Keratinocyte (primary cell): ENCODE measurements around the gene CTR9. TPM values are rescaled to one million over a fixed set of nuclear protein-coding genes. Genes with fewer than 3 reads are reported as not detected.

ENCODE experiments used
- DNase-seq: peaks from one replicate; pipeline ENCODE4 v3.0.0-alpha.2; 2011; ENCODE audit warnings: low read depth, missing footprints, low spot score
- FAIRE-seq: peaks from 2 replicates; lab custom pipeline; 2011; peaks lifted over from hg19 to GRCh38; lab: Jason Lieb, UNC
- H2AFZ ChIP-seq: 2 replicates; pipeline ENCODE4 v1.6.0; 2012; ENCODE audit warnings: low read length, control low read depth, inconsistent platforms; ENCODE audit not compliant: control insufficient read depth
- H3K27ac ChIP-seq: 2 replicates; pipeline ENCODE4 v1.5.1; 2011; ENCODE audit warnings: low read length; ENCODE audit not compliant: control insufficient read depth, insufficient read depth
- H3K27me3 ChIP-seq: 3 replicates; pipeline ENCODE4 v1.6.0; 2011; ENCODE audit warnings: low read length; ENCODE audit not compliant: control insufficient read depth, insufficient read depth; ENCODE audit errors: extremely low read depth
- H3K36me3 ChIP-seq, 2 experiments: 2 replicates in 1 of 2; 3 replicates in 1 of 2; pipeline ENCODE4 v1.5.1; 2011; ENCODE audit warnings: low read length in 2 of 2, mild to moderate bottlenecking in 1 of 2; ENCODE audit not compliant: control insufficient read depth in 2 of 2, insufficient read depth in 2 of 2; ENCODE audit errors: extremely low read depth in 1 of 2
- H3K4me1 ChIP-seq: 3 replicates; pipeline ENCODE4 v1.5.1; 2011; ENCODE audit warnings: low read length; ENCODE audit not compliant: control insufficient read depth, insufficient read depth; ENCODE audit errors: extremely low read depth
- H3K4me2 ChIP-seq: 3 replicates; pipeline ENCODE4 v1.6.0; 2011; ENCODE audit warnings: low read depth, low read length; ENCODE audit not compliant: control insufficient read depth, insufficient read depth; ENCODE audit errors: extremely low read depth
- H3K4me3 ChIP-seq, 3 experiments: fragments of 200-600 bp in 1 of 3; sonication (generic) in 1 of 3; 2 replicates in 2 of 3; 3 replicates in 1 of 3; pipeline ENCODE4 v1.5.1; 2011 to 2016; ENCODE audit warnings: low read length in 3 of 3, mild to moderate bottlenecking in 3 of 3, control low read depth in 2 of 3, inconsistent platforms in 1 of 3, low read depth in 1 of 3, mixed read lengths in 1 of 3, mixed run types in 1 of 3, moderate library complexity in 1 of 3; ENCODE audit not compliant: control insufficient read depth in 2 of 3, insufficient read depth in 2 of 3; ENCODE audit errors: extremely low read depth in 1 of 3
- H3K79me2 ChIP-seq: 2 replicates; pipeline ENCODE4 v1.6.0; 2012; ENCODE audit warnings: low read length; ENCODE audit not compliant: control insufficient read depth, insufficient read depth
- H3K9ac ChIP-seq: 3 replicates; pipeline ENCODE4 v1.6.0; 2011; ENCODE audit warnings: low read length; ENCODE audit not compliant: control insufficient read depth, insufficient read depth; ENCODE audit errors: extremely low read depth
- H3K9me1 ChIP-seq: 3 replicates; pipeline ENCODE4 v1.6.0; 2011; ENCODE audit warnings: low read length; ENCODE audit not compliant: control insufficient read depth, insufficient read depth; ENCODE audit errors: extremely low read depth
- H3K9me3 ChIP-seq: 2 replicates; pipeline ENCODE4 v1.5.1; 2012; ENCODE audit warnings: low read depth, low read length; ENCODE audit not compliant: control insufficient read depth
- H4K20me1 ChIP-seq: 3 replicates; pipeline ENCODE4 v1.6.0; 2011; ENCODE audit warnings: low read length; ENCODE audit not compliant: control insufficient read depth, insufficient read depth; ENCODE audit errors: extremely low read depth
- CTCF ChIP-seq, 3 experiments: IDR thresholded peaks in 1 of 3; conservative IDR thresholded peaks in 1 of 3; optimal IDR thresholded peaks in 1 of 3; 2 replicates in 2 of 3; 3 replicates in 1 of 3; pipeline versions ENCODE3 to v1.5.1; 2011; ENCODE audit warnings: low read length in 3 of 3, mild to moderate bottlenecking in 3 of 3, moderate library complexity in 2 of 3, control low read depth in 1 of 3, inconsistent platforms in 1 of 3; ENCODE audit not compliant: insufficient read depth in 2 of 3; ENCODE audit errors: extremely low read depth in 1 of 3
- EZH2 ChIP-seq: IDR thresholded peaks from one replicate; pipeline ENCODE4 v1.6.1; 2012; ENCODE audit warnings: inconsistent platforms, mild to moderate bottlenecking, low read length, moderate library complexity
- dilution Hi-C: fragments of 300-500 bp; cut with MboI; formaldehyde crosslinking; loops from one replicate; pipeline ENCODE4 v1.7.0; 2020; ENCODE audit warnings: low sequenced_read_pairs; ENCODE audit not compliant: extremely low pct_ligation_motif_present
- polyA plus RNA-seq, 5 experiments: library from polyadenylated mRNA; depleted of rRNA in 3 of 5; stranded (reverse) in 3 of 5; stranded (forward) in 1 of 5; unstranded in 1 of 5; fragments of >200 nt; gene quantifications; 1 replicate in 1 of 5; 2 replicates in 3 of 5; 3 replicates in 1 of 5; pipeline versions ENCODE4 v1.2.1 to v1.2.3, GENCODE V29; 2011 to 2012; ENCODE audit warnings: missing spikeins in 2 of 5, low read depth in 1 of 5, low replicate concordance in 1 of 5

Gene CTR9
- polyA plus RNA-seq, 1 donor (not counting 4 experiments of a cell fraction or from before 2014, with no cell fraction given), result 21.8 TPM

GRCh38 chr11:10708131-10708530, 42.9 kb upstream of the CTR9 start:
- no peak overlapping the region for H3K27ac ChIP-seq
- FAIRE-seq (no peak), DNase-seq (no peak)
- H3K9ac ChIP-seq, result no peak overlapping the region
- no peaks in the 10 kb centered on the region for H4K20me1 ChIP-seq
- H3K4me3 ChIP-seq, result no peak overlapping the region
- H3K9me3 ChIP-seq, result no peaks in the 10 kb centered on the region
- no peaks in the 10 kb centered on the region for H3K36me3 ChIP-seq
- H3K79me2 ChIP-seq, result no peaks in the 10 kb centered on the region
- no peaks in the 10 kb centered on the region for H3K4me1 ChIP-seq
- H3K4me2 ChIP-seq, result no peak overlapping the region
- TF ChIP-seq CTCF (optimal IDR thresholded peaks at IDR 0.05 in 1 of 3, IDR thresholded peaks at IDR 0.05 in 1 of 3, conservative IDR thresholded peaks at IDR 0.05 in 1 of 3; ENCODE audit: extremely low read depth in 1 of 3, insufficient read depth in 2 of 3, low read length in 3 of 3) (no peak), EZH2 (no peak)
- no peaks in the 10 kb centered on the region for H3K27me3 ChIP-seq
- dilution Hi-C loops, result no loop called here
- no peaks in the 10 kb centered on the region for H3K9me1 ChIP-seq
- H2AFZ ChIP-seq, result no peak overlapping the region

GRCh38 chr11:10709299-10710086, 41.6 kb upstream of the CTR9 start:
- Histone ChIP-seq H3K9me3 (no peaks in the 10 kb centered on the region), H3K9ac (no peak overlapping the region), H4K20me1 (no peaks in the 10 kb centered on the region), H3K9me1 (no peaks in the 10 kb centered on the region), H3K79me2 (no peaks in the 10 kb centered on the region), H3K4me1 (no peaks in the 10 kb centered on the region), H3K4me3 (no peak overlapping the region), H3K4me2 (no peak overlapping the region), H3K27ac (no peak overlapping the region), H2AFZ (no peak overlapping the region), H3K36me3 (no peaks in the 10 kb centered on the region), H3K27me3 (no peaks in the 10 kb centered on the region)
- FAIRE-seq (no peak), DNase-seq (no peak)
- TF ChIP-seq CTCF (optimal IDR thresholded peaks at IDR 0.05 in 1 of 3, IDR thresholded peaks at IDR 0.05 in 1 of 3, conservative IDR thresholded peaks at IDR 0.05 in 1 of 3; ENCODE audit: extremely low read depth in 1 of 3, insufficient read depth in 2 of 3, low read length in 3 of 3) (no peak), EZH2 (no peak)
- dilution Hi-C loops, result no loop called here
